ENCODE results near the gene SLC52A3.
"Not testable (repeated sequence)": the region's sequence is repeated elsewhere in the genome, so short reads cannot be mapped to it uniquely, and the experiment has no call there.

SLC52A3 gene

DNA sequence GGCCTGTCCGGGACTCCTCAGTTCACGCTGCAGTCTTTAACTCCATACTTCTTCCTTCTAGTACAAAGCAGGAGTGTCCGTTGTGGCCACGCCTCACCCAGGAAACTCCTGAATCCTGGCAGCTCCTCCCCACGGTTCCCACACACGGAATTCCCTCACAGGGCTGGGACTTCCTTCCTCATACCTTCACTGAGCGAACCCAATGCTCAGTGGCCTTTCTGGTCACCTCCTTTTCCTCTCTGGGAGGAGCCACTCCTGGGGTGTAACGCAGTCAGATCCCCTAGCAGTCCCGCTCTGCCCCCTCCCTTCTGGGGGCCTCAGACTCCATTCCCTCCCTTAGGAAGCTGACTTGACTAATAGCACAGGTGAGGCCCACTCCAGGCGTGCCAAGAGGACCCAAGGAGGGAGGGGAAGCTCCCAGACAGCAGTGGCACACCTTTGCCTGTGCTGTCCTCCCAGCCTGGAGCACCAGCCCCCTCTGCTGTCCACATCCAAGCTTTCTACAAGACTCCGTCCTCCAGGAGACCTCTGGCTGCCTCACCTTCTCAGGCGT lies at the start of gene SLC52A3:
Gene SLC52A3, minus strand, starts transcription at position 75 of the 553 bp plus-strand sequence. CDS start 2,726 bp downstream, outside the sequence.
- peak; percentile 49 for DNase-seq

DNA sequence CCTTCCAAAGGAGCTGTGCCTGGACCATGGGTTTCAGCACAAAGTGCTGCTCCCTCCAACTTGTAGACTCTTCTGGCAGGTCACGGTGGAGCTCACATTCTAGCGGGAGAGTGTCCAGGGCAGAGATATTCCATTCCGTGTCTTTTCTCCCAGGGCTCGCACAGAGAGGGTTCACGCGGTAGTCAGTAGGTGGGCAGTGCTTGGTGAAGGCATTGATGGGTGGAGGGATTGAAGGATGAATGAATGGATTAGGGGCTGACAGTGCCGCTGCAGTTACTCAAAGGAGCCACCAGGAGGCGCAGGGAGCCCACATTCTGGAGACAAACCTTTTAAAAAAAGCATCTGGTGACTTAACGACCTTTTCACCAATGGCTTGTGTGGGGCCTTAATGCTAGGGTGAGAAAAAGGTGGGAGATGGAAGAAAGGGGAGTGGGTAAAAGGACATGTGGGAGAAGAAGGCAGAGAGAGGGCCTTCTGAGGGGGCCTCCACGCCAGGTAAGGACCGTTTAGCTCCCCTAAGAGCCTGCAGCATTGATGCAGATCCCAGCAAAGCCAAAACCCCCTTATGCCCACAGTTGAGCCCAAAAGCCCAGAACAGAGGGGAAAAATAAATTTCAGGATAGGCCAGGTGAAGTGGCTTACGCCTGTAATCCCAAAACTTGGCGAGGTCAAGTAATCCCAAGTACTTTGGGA lies 47.8 kb upstream of the SLC52A3 start:
- DNase-seq, result peak; percentile 42

DNA sequence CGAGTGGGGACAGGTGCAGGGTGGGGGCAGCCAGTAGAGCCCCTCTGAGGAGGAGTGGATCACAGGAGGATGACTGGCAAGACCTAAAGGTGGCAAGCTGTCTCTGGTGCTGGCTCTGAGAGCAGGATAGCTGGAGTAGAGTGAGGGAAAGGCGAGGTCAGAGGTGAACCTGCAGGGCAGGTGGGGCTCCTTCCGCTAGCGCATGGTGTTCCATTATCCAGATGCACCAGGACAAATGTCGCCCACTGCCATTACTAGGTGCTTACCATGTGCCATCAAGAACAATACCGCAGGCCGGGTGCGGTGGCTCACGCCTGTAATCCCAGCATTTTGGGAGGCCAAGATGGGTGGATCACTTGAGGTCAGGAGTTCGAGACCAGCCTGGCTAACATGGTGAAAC lies 46.9 kb upstream of the SLC52A3 start:
- DNase-seq, result no peak

DNA sequence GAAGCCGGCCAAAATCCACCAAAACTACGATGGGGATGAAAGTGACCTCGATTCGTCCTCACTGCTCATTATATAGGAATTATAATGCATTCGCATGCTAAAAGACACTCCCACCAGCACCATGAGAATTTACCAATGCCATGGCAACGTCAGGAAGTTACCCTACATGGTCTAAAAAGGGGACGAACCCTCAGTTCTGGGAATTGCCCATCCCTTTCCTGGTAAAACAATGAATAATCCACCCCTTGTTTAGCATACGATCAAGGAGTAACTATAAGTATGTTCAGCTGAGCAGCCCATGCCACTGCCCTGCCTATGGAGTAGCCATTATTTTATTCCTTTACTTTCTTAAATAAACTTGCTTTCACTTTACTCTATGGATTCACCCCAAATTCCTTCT lies 45.1 kb upstream of the SLC52A3 start:
- no peak for DNase-seq

DNA sequence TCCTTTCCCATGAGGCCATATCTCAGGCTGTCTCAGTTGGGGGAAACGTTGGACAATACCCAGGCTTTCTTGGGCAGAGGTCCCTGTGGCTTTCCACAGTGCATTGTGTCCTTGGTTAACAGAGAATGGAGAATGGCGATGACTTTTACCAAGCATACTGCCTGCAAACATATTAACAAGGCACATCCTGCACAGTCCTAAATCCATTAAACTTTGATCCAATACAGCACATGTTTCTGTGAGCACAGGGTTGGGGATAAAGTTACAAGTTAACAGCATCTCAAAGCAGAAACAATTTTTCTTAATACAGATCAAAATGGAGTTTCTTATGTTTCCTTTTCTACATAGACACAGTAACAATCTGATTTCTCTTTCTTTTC lies 44.1 kb upstream of the SLC52A3 start:
- not testable (repeated sequence) for DNase-seq

DNA sequence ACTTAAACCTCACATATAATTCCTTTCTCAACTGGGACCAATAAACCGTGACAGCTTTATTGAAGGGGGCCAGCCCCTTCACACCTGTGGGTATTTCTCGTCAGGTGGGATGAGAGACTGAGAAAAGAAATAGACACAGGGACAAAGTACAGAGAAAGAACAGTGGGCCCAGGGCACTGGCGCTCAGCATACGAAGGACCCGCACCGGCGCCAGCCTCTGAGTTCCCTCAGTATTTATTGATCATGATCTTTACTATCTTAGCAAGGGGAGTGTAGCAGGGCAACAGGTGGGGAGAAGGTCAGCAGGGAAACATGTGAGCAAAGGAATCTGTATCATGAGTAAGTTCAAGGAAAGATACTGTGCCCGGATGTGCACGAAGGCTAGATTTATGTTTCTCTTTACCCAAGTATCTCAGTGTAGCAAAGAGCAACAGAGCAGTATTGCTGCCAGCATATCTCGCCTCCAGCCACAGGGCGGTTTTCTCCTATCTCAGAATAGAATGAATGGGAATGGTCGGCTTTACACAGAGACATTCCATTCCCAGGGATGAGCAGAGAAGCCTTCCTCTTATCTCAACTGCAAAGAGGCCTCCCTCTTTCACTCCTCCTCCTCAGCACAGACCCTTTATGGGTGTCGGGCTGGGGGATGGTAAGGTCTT lies 43.6 kb upstream of the SLC52A3 start:
- not testable (repeated sequence) for DNase-seq

DNA sequence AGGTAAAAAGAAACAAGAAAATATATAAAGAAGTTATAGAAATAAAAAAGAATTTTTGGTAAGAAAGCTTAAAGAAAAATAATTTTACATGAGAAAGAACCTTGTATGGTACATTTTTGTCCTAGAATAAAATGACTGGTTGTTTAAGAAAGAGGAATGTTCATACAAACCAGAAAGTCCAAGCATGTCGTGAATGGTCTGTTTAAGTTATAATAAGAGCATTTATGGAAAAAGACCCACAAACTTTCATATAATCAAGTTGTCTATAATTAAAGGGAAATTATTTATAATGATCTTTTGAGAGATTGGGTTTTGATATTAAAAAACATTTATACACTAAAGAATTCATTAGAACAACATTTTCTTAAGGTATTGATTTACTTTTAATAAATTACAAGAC lies 37.4 kb upstream of the SLC52A3 start:
- no peak for DNase-seq

DNA sequence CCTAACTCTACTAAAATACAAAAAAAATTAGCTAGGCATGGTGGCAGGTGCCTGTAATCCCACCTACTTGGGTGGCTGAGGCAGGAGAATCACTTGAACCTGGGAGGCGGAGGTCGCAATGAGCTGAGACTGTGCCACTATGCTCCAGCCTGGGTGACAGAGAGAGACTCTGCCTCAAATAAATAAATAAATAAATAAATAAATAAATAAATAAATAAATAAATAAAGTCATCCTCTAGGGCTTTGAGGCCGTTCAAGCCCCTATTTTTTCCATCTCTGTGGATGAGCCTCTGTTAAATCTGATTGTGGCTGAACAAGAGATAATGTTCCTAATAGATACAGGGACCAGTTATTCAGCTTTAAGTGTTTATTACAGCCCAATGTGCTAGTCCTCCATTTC lies 33.4 kb upstream of the SLC52A3 start:
- DNase-seq, result no peak

DNA sequence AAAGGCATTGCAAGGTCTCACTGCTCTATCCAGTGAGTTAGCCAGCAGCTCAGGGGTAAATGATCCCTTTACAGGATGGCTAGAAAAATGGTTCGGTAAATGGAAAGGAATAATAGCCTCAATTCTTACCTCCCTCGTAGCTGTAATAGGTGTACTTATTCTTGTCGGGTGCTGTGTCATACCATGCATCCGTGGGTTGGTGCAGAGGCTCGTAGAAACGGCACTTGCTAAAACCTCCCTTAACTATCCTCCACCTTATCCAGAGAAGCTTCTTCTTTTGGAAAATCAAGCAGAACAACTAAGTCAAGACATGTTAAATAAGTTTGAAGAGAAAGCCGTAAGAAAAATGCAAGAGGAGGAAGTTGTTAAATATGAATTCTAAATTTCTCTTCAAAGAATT lies 31.7 kb upstream of the SLC52A3 start:
- DNase-seq, result not testable (repeated sequence)

DNA sequence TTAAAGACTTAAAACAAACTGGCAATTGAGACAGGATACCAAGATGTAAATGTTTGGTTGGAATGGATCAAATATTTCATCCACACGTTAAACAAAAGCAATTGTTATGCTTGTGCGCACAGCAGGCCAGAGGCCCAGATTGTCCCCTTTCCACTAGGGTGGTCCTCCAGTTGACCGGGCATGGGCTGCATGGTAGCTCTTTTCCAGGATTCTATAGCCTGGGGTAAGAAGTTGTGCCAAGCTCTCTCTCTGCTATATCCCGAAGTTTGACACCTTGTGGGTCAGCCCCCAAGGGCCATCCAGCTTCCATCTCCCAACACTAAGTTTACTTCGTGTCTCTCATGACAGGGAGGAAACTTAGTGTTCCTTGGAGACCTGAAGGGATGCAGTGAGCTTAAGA lies 30.4 kb upstream of the SLC52A3 start:
- not testable (repeated sequence) for DNase-seq

DNA sequence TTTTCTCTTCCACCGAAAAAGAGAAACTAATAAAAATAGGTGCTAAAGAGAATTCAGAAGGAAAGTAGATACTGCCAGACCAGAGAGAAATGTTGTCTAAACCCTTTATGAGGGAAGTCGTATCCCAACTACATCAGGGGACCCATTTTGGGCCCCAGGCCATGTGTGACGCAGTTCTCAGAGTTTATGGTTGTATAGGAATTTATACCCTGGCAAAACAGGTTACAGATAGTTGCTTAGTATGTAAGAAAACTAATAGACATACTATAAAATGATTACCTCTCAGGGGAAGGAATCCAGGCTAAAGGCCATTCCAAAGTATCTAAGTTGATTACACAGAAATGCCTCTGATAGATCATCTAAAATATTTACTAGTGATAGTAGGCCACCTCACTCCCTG lies 28.6 kb upstream of the SLC52A3 start:
- no peak for DNase-seq

DNA sequence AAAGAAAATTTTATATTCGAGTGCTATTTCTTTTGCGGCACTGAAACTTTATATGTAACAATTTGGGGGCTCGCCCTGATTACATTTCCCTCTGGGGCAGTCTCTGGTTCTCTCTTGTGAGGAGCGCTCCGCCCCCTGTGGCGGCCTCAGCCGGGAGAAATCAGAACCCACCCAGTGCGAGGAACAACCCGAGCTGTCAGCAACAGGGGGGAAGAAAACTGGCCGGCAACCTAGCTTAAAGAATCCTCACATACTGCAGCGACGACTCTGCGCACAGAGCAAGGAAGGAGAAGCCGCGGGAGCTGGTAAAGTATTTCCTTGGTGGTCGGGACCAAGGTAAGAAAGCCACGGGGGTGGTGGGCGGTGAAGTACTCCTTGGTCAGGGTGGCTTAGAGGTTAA lies 23.9 kb upstream of the SLC52A3 start:
- no peak for DNase-seq

DNA sequence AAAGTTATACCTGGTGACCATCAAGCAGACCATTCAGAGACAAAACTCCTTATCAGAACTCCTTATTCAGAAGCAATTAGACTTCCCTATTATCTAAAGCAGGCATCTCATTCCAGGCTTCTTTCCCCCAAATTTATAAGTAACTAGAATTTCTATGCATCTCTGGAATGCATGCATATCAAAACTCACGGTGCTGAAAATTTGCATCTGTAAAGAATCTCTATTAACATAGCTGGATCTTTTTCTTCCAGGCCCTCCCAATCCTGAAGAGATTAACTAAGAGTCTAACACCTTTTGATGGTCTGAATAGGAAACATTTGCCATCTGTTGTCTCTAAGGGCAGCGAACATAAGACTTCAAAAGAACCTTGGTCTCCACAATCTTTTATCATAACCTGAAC lies 22.8 kb upstream of the SLC52A3 start:
- DNase-seq, result no peak

DNA sequence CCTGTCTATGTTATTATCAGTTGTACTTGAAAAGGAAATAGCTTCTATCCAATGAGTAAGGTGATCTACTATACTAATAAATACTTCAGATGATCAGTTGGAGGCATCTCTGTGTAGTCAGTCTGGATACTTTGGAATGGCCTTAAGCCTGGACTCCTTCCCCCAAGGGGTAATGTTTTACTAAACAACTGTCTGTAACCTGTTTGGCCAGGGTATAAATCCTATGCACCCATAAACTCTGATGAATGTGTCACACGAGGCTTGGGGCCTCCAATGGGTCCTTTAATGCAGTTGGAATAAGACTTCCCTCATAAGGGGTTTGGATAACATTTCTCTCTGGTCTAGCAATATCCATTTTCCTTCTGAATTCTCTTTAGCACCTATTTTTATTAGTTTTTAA lies 19.5 kb upstream of the SLC52A3 start:
- DNase-seq, result no peak

DNA sequence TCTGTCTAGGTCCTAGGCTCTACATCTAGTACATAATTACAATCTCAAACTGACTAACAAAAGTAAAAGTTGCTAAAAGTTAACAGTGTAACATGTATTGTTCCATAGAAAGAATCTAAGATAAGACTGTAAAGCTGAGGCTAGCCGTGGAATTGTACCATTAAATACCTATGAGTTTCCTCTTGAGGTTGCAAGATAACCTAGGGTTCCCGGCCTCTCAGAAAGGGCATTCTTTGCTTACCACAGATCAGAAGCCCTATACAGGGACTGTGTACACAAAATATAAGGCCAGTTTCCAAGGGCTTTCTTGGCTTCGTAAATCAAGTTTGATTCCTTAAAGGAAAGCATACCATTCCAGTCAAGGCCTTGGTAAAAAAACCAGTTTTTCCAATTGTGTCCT lies 11.5 kb upstream of the SLC52A3 start:
- no peak for DNase-seq

DNA sequence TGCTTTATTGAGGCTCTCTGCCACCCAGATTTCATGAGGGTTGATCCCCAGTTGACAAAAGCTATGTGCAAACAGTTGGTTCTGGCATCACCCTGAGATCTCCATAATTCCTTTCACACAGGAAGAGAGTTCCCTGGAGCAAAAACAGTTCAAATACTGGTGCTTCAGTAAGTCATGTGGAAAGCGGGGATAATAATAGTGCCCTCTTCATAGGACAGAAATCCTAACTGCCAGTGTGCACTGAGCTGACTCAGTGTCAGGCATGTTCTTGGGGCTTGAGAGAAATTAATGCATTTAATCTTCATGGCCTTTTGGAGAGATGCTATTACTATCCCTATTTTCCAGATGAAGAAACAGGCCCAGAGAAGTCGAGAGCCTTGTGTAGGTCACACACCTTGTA lies 7.9 kb upstream of the SLC52A3 start:
- no peak for DNase-seq

DNA sequence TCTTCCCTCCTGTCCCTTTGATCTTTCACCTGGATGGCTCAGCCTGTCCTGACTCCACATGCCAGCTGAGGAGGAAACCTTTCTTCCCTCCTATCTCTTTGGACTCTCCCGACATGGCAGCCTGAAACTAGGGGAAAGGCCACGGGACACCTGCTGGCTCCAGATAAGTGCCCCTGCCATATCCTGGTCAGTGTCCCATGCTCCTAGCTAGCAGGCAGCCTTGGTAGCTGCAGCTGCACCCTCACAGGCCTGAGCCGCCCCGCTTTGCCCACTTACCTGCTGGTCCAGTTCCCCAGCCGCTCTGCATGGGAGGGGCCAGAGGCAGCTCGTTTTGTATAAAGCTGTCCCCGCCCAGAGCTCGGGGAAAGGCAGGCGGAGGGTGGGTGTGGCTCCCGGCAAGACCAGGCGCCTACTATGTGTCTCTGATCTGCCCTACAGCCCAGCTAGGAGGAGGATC lies 7.4 kb upstream of the SLC52A3 start:
- no peak for DNase-seq

DNA sequence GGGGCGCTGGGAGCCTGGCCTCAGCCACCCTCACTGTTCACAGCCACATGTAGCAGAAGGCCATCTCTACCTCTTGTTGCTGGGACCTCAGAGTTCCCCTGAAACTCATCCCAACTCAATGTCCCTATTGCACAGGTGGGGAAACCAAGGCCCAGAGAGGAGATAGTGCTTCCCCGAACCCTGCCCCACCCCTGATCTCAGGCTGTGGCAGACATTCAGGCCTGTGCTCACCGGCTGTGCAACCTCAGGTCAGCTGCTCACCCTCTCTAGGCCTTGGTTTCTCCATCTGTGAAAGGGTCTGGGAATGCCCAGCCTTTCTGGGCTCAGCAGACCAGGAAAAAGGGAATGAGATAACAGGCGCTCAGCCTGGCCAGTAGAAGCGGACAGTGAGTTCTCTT lies 6.4 kb upstream of the SLC52A3 start:
- no peak for DNase-seq

DNA sequence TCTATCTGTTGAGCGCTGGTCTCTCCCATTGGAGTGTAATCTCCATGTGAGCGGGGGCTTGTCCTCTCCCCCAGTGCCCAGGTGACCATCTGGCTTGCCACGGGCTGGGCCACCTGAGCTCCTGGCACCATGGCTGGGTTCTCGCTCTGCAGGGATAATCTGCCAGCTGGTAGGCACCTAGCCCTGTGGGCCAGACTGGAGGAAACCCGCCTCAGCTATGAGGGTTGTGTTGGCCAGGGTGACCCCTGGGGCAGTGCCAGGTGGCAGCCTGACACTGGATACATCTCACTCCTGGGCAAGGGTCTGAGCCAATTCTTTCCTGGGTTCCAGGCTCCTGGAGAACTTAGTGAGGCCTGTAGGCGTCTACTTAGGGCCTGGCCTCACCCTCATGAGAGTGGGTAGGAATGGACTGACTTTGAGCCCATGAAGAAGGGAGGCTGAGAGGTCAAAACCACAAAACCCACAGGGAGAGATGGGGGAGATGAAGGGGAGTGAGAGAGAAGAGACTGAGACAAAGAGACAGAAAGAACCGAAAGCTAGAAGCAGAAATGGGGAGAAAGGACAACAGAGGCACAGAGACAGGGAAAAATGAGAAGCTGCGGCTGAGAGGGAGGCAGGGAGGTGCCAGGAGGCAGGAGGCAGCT lies 5.8 kb upstream of the SLC52A3 start:
- DNase-seq, result no peak

DNA sequence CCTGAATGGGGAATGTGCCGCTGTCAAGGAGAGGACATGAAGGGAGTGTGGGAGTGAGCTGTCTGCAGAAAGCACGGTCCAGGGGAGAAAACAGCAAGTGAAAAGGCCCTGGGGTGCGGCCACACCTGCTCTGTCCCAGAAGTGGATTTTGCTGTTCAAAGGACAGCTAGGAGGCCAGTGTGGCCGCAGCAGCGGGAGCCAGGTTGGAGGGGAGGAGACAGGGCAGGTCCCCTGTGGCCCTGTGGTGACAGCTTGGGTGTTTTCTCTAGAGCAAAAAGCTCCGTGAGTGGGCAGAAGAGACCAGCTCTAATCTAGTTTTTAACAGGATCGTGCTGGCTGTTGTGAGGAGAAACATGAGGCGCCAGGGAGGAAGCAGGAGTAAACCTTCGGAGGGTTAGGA lies 4.5 kb upstream of the SLC52A3 start:
- DNase-seq, result no peak

DNA sequence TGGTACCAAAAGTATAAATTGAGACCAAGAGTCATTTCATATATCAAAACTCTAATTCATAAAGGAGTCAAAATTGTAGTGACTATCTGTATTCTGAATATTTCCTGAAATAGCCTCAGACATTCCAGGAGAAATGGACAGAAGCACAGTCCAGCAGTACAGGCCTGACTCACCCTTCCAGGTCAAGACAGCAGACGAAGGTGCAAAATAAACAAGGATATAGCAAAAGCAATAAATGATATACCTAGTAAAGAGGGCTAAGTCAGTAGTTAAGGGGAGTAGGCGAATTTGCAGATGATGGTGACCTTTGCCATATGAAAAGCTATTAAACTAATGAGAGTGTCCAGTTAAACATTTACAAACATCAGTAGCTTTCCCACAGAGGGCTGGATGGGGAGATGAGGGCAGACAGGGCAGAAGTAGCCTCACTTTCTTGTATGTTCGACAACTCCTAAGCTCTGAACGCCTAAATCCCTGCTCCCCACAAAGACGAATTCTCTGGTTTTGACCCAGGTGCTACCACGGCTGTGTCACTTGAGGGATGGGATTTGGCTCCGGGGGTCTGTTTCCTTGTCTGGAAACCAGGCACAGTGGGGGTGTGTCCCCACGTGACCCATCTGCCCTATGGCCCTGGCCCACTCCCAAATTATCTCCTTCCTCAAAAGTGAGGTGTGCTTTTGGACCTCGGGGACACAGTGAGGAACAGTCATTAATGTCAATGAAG lies 3.6 kb upstream of the SLC52A3 start:
- DNase-seq, result no peak

DNA sequence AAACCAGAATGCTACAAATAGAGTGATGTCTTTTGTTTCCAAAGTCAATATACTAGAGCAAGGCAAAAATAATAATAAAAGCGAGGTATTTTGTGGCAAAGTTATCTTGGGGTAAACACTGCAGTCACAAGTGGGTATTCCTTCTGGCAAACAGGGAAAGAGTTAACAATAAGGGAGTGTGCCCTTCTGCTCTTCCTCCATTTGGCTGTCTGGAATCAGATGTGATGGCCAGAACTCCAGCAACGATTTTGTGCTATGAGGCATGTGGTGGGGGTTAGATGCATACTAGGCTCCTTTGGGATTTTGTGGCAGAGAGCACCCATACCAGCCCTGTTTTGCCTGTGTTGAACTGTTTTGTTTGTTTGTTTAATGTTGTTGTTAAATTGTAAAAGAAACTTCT lies 2.4 kb upstream of the SLC52A3 start:
- no peak for DNase-seq

DNA sequence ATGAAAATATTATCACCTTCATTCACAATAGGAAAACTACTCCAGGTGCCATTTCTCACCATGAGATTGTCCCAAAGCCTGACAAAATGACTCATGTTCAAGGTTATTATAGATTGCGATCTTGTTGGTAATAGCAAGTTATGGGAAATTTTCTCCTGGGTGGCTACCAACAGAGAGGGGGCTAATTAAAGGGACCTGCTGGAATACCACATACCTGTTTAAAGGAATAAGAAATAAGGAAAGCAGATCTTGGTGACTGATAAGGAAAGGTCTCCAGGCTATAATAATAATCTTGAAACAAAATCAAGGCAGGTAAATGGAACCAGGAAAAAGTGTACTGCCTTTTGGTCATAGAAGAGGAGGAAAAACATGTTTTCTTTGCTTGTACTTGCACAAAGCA lies 1.4 kb downstream of the SLC52A3 start:
- DNase-seq, result no peak
